Dedifferentiated amniotic fluid mesenchymal stem cell (primary cell): ENCODE measurements around the gene TARDBP.
"Not testable (repeated sequence)": the region's sequence is repeated elsewhere in the genome, so short reads cannot be mapped to it uniquely, and the experiment has no call there.

Experiments used
- DNase-seq: peaks from one replicate; pipeline ENCODE4 v3.0.0-alpha.2; 2016; ENCODE audit errors: extremely low spot score

Gene TARDBP

GRCh38 chr1:11059968-11060830 is 47.7 kb downstream of the TARDBP start, which contains the start of gene SRM:
TSS of gene SRM (minus strand) at chr1:11060018. CDS start at chr1:11059943, 75 bp downstream.
- peak; percentile 88 for DNase-seq

- DNase-seq = no peak
Observed at GRCh38 chr1:11061652-11062365, 49.4 kb downstream of the TARDBP start.

GRCh38 chr1:11062965-11063401 is 50.5 kb downstream of the TARDBP start:
- no peak for DNase-seq

- DNase-seq = not testable (repeated sequence)
Observed at GRCh38 chr1:11063937-11064537, 51.6 kb downstream of the TARDBP start.

GRCh38 chr1:11064942-11065341 is 52.5 kb downstream of the TARDBP start:
- no peak for DNase-seq

- DNase-seq = no peak
Observed at GRCh38 chr1:11065796-11066195, 53.3 kb downstream of the TARDBP start.

- DNase-seq = no peak
Observed at GRCh38 chr1:11067716-11068599, 55.5 kb downstream of the TARDBP start.

- DNase-seq = no peak
Observed at GRCh38 chr1:11068600-11069473, 56.4 kb downstream of the TARDBP start.

GRCh38 chr1:11070876-11071275 is 58.4 kb downstream of the TARDBP start:
- DNase-seq = no peak

- no peak for DNase-seq
Observed at GRCh38 chr1:11071463-11072215, 59.2 kb downstream of the TARDBP start.

- DNase-seq = no peak
Observed at GRCh38 chr1:11072216-11072917, 59.9 kb downstream of the TARDBP start.

GRCh38 chr1:11073398-11073797 is 60.9 kb downstream of the TARDBP start:
- DNase-seq = not testable (repeated sequence)
